H1 (cell line): Measurements from ENCODE around the gene ZNF367. TPM values are rescaled to one million over a fixed set of nuclear protein-coding genes. Genes with fewer than 3 reads are reported as not detected.

Source experiments
- CTCF ChIA-PET: fragments of 300-600 bp; sonication (Branson Sonifier 250); formaldehyde crosslinking; loops from one replicate; lab custom pipeline; 2021; ENCODE audit not compliant: partially characterized antibody; lab: Charles Lee
- POLR2A ChIA-PET: fragments of 300-600 bp; sonication (Branson Sonifier 250); formaldehyde crosslinking; loops from one replicate; lab custom pipeline; 2021; ENCODE audit warnings: inconsistent platforms; ENCODE audit not compliant: partially characterized antibody; lab: Charles Lee
- DNase-seq, 2 experiments: peaks; one replicate each; pipeline versions ENCODE4 v3.0.0 to v3.0.0-alpha.2; 2010 to 2022; ENCODE audit warnings: low spot score in 2 of 2, low read depth in 1 of 2, mixed read lengths in 1 of 2
- FAIRE-seq: peaks from 2 replicates; lab custom pipeline; 2011; peaks lifted over from hg19 to GRCh38; lab: Jason Lieb, UNC
- H2AFZ ChIP-seq: 2 replicates; pipeline ENCODE4 v1.8.1; 2012; ENCODE audit warnings: low read length, inconsistent platforms
- H2AK5ac ChIP-seq: 2 replicates; pipeline ENCODE4 v1.6.1; 2013; ENCODE audit warnings: low read depth, low read length
- H2BK120ac ChIP-seq: replicated peaks from 2 replicates; pipeline ENCODE3; 2013; ENCODE audit warnings: low read depth, low read length, inconsistent platforms
- H2BK12ac ChIP-seq: 2 replicates; pipeline ENCODE4 v1.6.1; 2013; ENCODE audit warnings: low read depth, low read length
- H2BK15ac ChIP-seq: 2 replicates; pipeline ENCODE4 v1.6.1; 2013; ENCODE audit warnings: low read length
- H2BK20ac ChIP-seq: 2 replicates; pipeline ENCODE4 v1.6.1; 2013; ENCODE audit warnings: low read length
- H2BK5ac ChIP-seq: 2 replicates; pipeline ENCODE4 v1.6.1; 2013; ENCODE audit warnings: low read depth, low read length
- H3K14ac ChIP-seq: 2 replicates; pipeline ENCODE4 v1.6.1; 2013; ENCODE audit warnings: inconsistent platforms; ENCODE audit not compliant: insufficient read length
- H3K18ac ChIP-seq: 2 replicates; pipeline ENCODE4 v1.6.1; 2013; ENCODE audit warnings: low read length; ENCODE audit errors: extremely low read depth
- H3K23ac ChIP-seq: 2 replicates; pipeline ENCODE4 v1.6.1; 2013; ENCODE audit warnings: inconsistent platforms; ENCODE audit not compliant: insufficient read length
- H3K23me2 ChIP-seq: 2 replicates; pipeline ENCODE4 v1.6.1; 2013; ENCODE audit warnings: low read depth, low read length
- H3K27ac ChIP-seq: 2 replicates; pipeline ENCODE4 v1.6.1; 2011; ENCODE audit warnings: low read depth, low read length, inconsistent platforms
- H3K27me3 ChIP-seq, 4 experiments: replicated peaks in 1 of 4; 1 replicate in 1 of 4; 2 replicates in 3 of 4; pipeline versions ENCODE4 v1.6.1 to v1.8.1; 2011 to 2013; ENCODE audit warnings: low read length in 3 of 4, mild to moderate bottlenecking in 3 of 4, inconsistent platforms in 2 of 4, mixed read lengths in 2 of 4, moderate library complexity in 1 of 4; ENCODE audit not compliant: control insufficient read depth in 3 of 4, insufficient read depth in 3 of 4; ENCODE audit errors: extremely low read depth in 1 of 4
- H3K36me3 ChIP-seq, 4 experiments: 2 replicates each; pipeline versions ENCODE4 v1.6.1 to v1.8.1; 2011 to 2013; ENCODE audit warnings: mild to moderate bottlenecking in 4 of 4, low read length in 3 of 4, moderate library complexity in 2 of 4, control low read depth in 1 of 4, inconsistent platforms in 1 of 4; ENCODE audit not compliant: insufficient read depth in 4 of 4, control insufficient read depth in 2 of 4
- H3K4ac ChIP-seq: replicated peaks from 2 replicates; pipeline ENCODE3; 2013; ENCODE audit warnings: low read length, low read depth, mixed read lengths, inconsistent platforms; ENCODE audit not compliant: insufficient read length
- H3K4me1 ChIP-seq, 4 experiments: replicated peaks in 1 of 4; 1 replicate in 1 of 4; 2 replicates in 3 of 4; pipeline versions ENCODE4 v1.6.1 to v1.8.1; 2011 to 2013; ENCODE audit warnings: low read length in 3 of 4, inconsistent platforms in 2 of 4, mixed read lengths in 1 of 4; ENCODE audit not compliant: insufficient read depth in 4 of 4, control insufficient read depth in 3 of 4
- H3K4me2 ChIP-seq, 2 experiments: 2 replicates each; pipeline versions ENCODE4 v1.6.1 to v1.8.1; 2011 to 2013; ENCODE audit warnings: low read depth in 2 of 2, low read length in 2 of 2, control low read depth in 1 of 2, inconsistent platforms in 1 of 2, mild to moderate bottlenecking in 1 of 2; ENCODE audit not compliant: insufficient read depth in 1 of 2
- H3K4me3 ChIP-seq, 4 experiments: fragments of 200-600, 300-600 bp in 1 of 4; sonication (generic), shearing (Covaris generic), sonication (Bioruptor Twin) in 1 of 4; 2 replicates each; pipeline versions ENCODE4 v1.5.1 to v1.8.1; 2011 to 2016; ENCODE audit warnings: low read length in 4 of 4, low read depth in 3 of 4, control low read depth in 2 of 4, inconsistent platforms in 2 of 4, mild to moderate bottlenecking in 2 of 4, mixed read lengths in 1 of 4, moderate library complexity in 1 of 4; ENCODE audit not compliant: insufficient read depth in 2 of 4; ENCODE audit errors: extremely low read depth in 1 of 4
- H3K56ac ChIP-seq: replicated peaks from 2 replicates; pipeline ENCODE3; 2013; ENCODE audit warnings: low read depth, mild to moderate bottlenecking, mixed read lengths, low read length, inconsistent platforms; ENCODE audit not compliant: insufficient read length
- H3K79me1 ChIP-seq: 2 replicates; pipeline ENCODE4 v1.6.1; 2013; ENCODE audit warnings: low read depth, low read length, control low read depth
- H3K79me2 ChIP-seq, 2 experiments: 2 replicates each; pipeline versions ENCODE4 v1.6.1 to v1.8.1; 2012 to 2013; ENCODE audit warnings: low read length in 2 of 2, mild to moderate bottlenecking in 2 of 2, inconsistent platforms in 1 of 2; ENCODE audit not compliant: insufficient read depth in 2 of 2, control insufficient read depth in 1 of 2
- H3K9ac ChIP-seq, 4 experiments: replicated peaks in 1 of 4; 1 replicate in 1 of 4; 2 replicates in 3 of 4; pipeline versions ENCODE4 v1.6.1 to v1.8.1; 2011 to 2013; ENCODE audit warnings: low read depth in 3 of 4, low read length in 3 of 4, control low read depth in 2 of 4, mild to moderate bottlenecking in 2 of 4, moderate library complexity in 2 of 4, inconsistent platforms in 1 of 4; ENCODE audit errors: extremely low read depth in 1 of 4
- H3K9me3 ChIP-seq, 2 experiments: 2 replicates each; pipeline versions ENCODE4 v1.6.1 to v1.8.1; 2012 to 2013; ENCODE audit warnings: mild to moderate bottlenecking in 2 of 2, moderate library complexity in 2 of 2, control low read depth in 1 of 2, inconsistent platforms in 1 of 2, low read depth in 1 of 2, low read length in 1 of 2, mixed read lengths in 1 of 2; ENCODE audit not compliant: insufficient read depth in 2 of 2
- H4K20me1 ChIP-seq, 2 experiments: replicated peaks in 1 of 2; 2 replicates each; pipeline versions ENCODE3 to v1.8.1; 2011 to 2013; ENCODE audit warnings: inconsistent platforms in 2 of 2, low read length in 2 of 2, mild to moderate bottlenecking in 1 of 2; ENCODE audit not compliant: insufficient read depth in 2 of 2, control insufficient read depth in 1 of 2
- H4K5ac ChIP-seq: 2 replicates; pipeline ENCODE4 v1.6.1; 2013; ENCODE audit warnings: low read length, low read depth, mixed read lengths, inconsistent platforms; ENCODE audit not compliant: insufficient read length
- H4K8ac ChIP-seq: 2 replicates; pipeline ENCODE4 v1.8.0; 2013; ENCODE audit warnings: mild to moderate bottlenecking, moderate library complexity, low read length, inconsistent platforms; ENCODE audit not compliant: insufficient read depth; ENCODE audit errors: extremely low read depth
- H4K91ac ChIP-seq: replicated peaks from 2 replicates; pipeline ENCODE3; 2013; ENCODE audit warnings: low read length, mixed read lengths, inconsistent platforms; ENCODE audit not compliant: insufficient read length
- CBX8 ChIP-seq: fragments of 300-800, 300-1000 bp; sonication (generic); IDR thresholded peaks from 2 replicates; pipeline ENCODE4 v1.7.1; 2016; ENCODE audit warnings: low read depth, low read length, borderline replicate concordance
- CEBPB ChIP-seq: IDR thresholded peaks from 2 replicates; pipeline ENCODE4 v1.6.1; 2012; ENCODE audit warnings: low read depth, low read length
- EP300 ChIP-seq, 2 experiments: IDR thresholded peaks; 1 replicate in 1 of 2; 2 replicates in 1 of 2; pipeline ENCODE4 v1.6.1; 2011 to 2012; ENCODE audit warnings: low read depth in 2 of 2, low read length in 2 of 2, mild to moderate bottlenecking in 2 of 2, borderline replicate concordance in 1 of 2, inconsistent platforms in 1 of 2, moderate library complexity in 1 of 2
- MAX ChIP-seq: IDR thresholded peaks from 2 replicates; pipeline ENCODE4 v1.6.1; 2012; ENCODE audit warnings: inconsistent platforms
- WGBS, 2 experiments: shearing (Covaris generic) in 1 of 2; methylation state at CpG; one replicate each; pipeline versions ENCODE4 v1.1.6 to v1.1.7; 2013 to 2015; ENCODE audit warnings: low lambda C conversion rate in 2 of 2, mixed read lengths in 2 of 2, inconsistent platforms in 1 of 2, low coverage in 1 of 2, missing lambda C conversion rate in 1 of 2; ENCODE audit not compliant: insufficient replicate concordance in 2 of 2, insufficient coverage in 1 of 2, insufficient read length in 1 of 2; ENCODE audit errors: extremely low coverage in 1 of 2, missing lambda C conversion rate in 1 of 2; 5-methylcytosine and 5-hydroxymethylcytosine counted together
- polyA plus RNA-seq, 7 experiments: library from polyadenylated mRNA; depleted of rRNA in 3 of 7; stranded (reverse) in 5 of 7; unstranded in 2 of 7; fragments of >200 nt in 5 of 7; fragments of 200-250 nt in 2 of 7; gene quantifications; 1 replicate in 5 of 7; 2 replicates in 1 of 7; 4 replicates in 1 of 7; pipeline versions ENCODE4 v1.2.1 to v1.2.3, GENCODE V29; 2011 to 2013; ENCODE audit warnings: missing spikeins in 2 of 7, mixed read lengths in 2 of 7
- total RNA-seq: library from RNA; stranded (reverse); fragmentation: NEBNext Ultra II Directional; extraction: Animal tissue kit (Norgen Biotek cat#: 25700); gene quantifications from 2 replicates; pipeline ENCODE4 v1.2.1, GENCODE V29; 2021

ZNF367 gene
- total and polyA plus RNA-seq, 2 of the 8 experiments (the other 6 are each of a cell fraction or from before 2014, with no cell fraction given) = 2.2 to 8.2 TPM

- H4K5ac ChIP-seq = no peak overlapping the region
- H3K79me2 ChIP-seq = peaks cover 0 to 6% of the 10 kb centered on the region in 2 experiments; a peak in 1 of 4 replicates
- H3K4me1 ChIP-seq = peaks cover 0 to 7% (median 4%) of the 10 kb centered on the region in 4 experiments; a peak in 4 of 7 replicates
- no peak overlapping the region for H3K56ac ChIP-seq
- H3K36me3 ChIP-seq = no peaks in the 10 kb centered on the region
- no peak overlapping the region for H4K8ac ChIP-seq
- FAIRE-seq (no peak), DNase-seq (no peak)
- H2BK15ac ChIP-seq = no peak overlapping the region
- no peak overlapping the region for H2BK12ac ChIP-seq
- no peak overlapping the region for H3K18ac ChIP-seq
- H2AFZ ChIP-seq = no peak overlapping the region
- H4K20me1 ChIP-seq = peaks cover 3% of the 10 kb centered on the region in 2 experiments
- peaks cover 0 to 13% (median 5%) of the 10 kb centered on the region in 4 experiments; a peak in 4 of 7 replicates for H3K27me3 ChIP-seq
- no peak overlapping the region for H3K23ac ChIP-seq
- H3K14ac ChIP-seq = no peak overlapping the region
- no peak overlapping the region for H3K4me3 ChIP-seq
- no peak overlapping the region; a peak in 1 of 4 replicates for H3K4me2 ChIP-seq
- H3K9ac ChIP-seq = no peak overlapping the region
- H3K23me2 ChIP-seq = peaks cover 10% of the 10 kb centered on the region
- H3K79me1 ChIP-seq = no peaks in the 10 kb centered on the region
- H2BK20ac ChIP-seq = no peak overlapping the region
- no peak overlapping the region for H4K91ac ChIP-seq
- H3K27ac ChIP-seq = no peak overlapping the region
- ChIA-PET POLR2A (no interaction called here), CTCF (interaction anchor here (0.6 to 1.8 kb wide), 7 partner anchors 8 to 992 kb away, joined by 3 to 7 read pairs (median 6); no protein-coding TSS in a partner anchor)
- no peak for TF ChIP-seq CBX8
- no peak for TF ChIP-seq MAX
- no peak for TF ChIP-seq EP300 (IDR thresholded peaks at IDR 0.05; ENCODE audit: borderline replicate concordance in 1 of 2, low read depth in 2 of 2, low read length in 2 of 2)
- no peak for TF ChIP-seq CEBPB
- no peak overlapping the region for H3K4ac ChIP-seq
- H2AK5ac ChIP-seq = peak overlapping the region; percentile 48; the same call in 1 of the 2 replicates
- H2BK5ac ChIP-seq = no peak overlapping the region
- H2BK120ac ChIP-seq = no peak overlapping the region
- no peaks in the 10 kb centered on the region for H3K9me3 ChIP-seq
- WGBS, 2 experiments = 82% methylated on average over 11 of the region's 11 CpGs; no CpG with 5 or more reads in 1 of the 2 experiments
Observed at GRCh38 chr9:96448546-96449170, 30.5 kb upstream of the ZNF367 start.
